GM12878 (cell line): Measurements from ENCODE around the gene PPP1R3G.

Source experiments
- CEBPB ChIP-seq, 2 experiments: fragments of 150-350 bp in 1 of 2; IDR thresholded peaks; 2 replicates each; pipeline ENCODE4 v1.6.1; 2012 to 2014; ENCODE audit warnings: low read depth in 2 of 2, low read length in 2 of 2, borderline replicate concordance in 1 of 2, inconsistent platforms in 1 of 2
- CHD2 ChIP-seq: IDR thresholded peaks from 2 replicates; pipeline ENCODE4 v1.6.1; 2011; ENCODE audit warnings: low read depth, low read length, improper control_type of control experiment, borderline replicate concordance
- GABPA ChIP-seq: IDR thresholded peaks from 2 replicates; pipeline ENCODE4 v1.6.1; 2014; ENCODE audit warnings: antibody characterized with exemption, low read depth, mild to moderate bottlenecking, inconsistent platforms
- NFIC ChIP-seq: IDR thresholded peaks from 2 replicates; pipeline ENCODE4 v1.6.1; 2012; ENCODE audit warnings: low read depth, mild to moderate bottlenecking, inconsistent platforms, low read length, moderate library complexity
- SUZ12 ChIP-seq: fragments of 200-600 bp; sonication (generic); IDR thresholded peaks from one replicate; pipeline ENCODE4 v1.6.1; 2018; ENCODE audit warnings: antibody characterized with exemption, mild to moderate bottlenecking; ENCODE audit not compliant: unreplicated experiment

DNA sequence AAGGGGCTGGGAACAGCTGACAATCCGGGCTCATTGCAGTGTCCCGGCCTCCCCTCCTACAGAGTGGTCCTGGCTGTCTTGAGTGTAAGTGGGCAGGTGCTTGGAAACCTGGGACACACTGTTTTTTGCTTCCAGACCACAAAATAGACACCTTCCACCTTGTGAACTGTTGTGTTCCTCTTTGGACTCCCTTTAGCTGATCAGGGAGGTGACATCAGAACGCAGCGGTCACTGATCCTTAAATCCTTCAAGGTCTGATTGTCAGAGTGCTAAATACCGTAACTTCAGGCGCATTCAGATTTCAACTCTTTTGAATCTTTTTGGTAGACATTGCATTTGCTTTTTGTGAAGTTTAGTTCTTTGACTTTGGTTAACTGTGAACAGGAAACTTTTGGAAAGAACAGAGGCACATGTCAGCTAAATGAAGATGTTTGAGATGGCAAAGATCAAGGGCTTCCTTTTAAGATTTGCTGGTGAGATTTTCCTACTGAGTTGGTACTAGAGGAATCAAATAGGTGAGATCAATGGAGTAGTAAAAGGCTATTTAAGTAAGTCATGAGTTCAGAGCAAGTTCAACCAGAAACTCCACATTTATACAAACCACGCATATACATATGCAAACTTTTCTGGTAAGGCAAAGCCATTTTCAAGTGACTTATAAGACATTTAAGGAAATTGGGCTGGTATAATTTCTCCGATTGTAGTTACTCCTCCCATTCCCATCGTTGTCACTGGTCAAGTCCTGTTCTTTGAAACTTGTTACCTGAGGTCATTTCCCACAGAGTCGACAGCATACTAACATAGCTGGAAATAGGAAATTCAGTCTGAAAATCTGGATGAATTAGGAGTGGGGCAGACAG lies 6.3 kb downstream of the PPP1R3G start:
- TF ChIP-seq CEBPB (IDR thresholded peaks at IDR 0.05; ENCODE audit: borderline replicate concordance in 1 of 2, low read depth in 2 of 2, low read length in 2 of 2) (no peak), NFIC (no peak), GABPA (no peak), SUZ12 (no peak), CHD2 (no peak)
